HepG2 (cell line): Measurements from ENCODE around the gene NFXL1.

Experiments
- CTCF ChIP-seq: sonication (generic); formaldehyde crosslinking; IDR thresholded peaks from 2 replicates; pipeline ENCODE4 v1.5.0; 2020; ENCODE audit warnings: mild to moderate bottlenecking, missing genetic modification reagents, moderate library complexity
- MIER2 ChIP-seq: IDR thresholded peaks from 2 replicates; pipeline ENCODE4 v1.6.1; 2016; ENCODE audit warnings: missing biosample characterization, missing genetic modification reagents
- PREB ChIP-seq: sonication (generic); formaldehyde crosslinking; IDR thresholded peaks from 2 replicates; pipeline ENCODE4 v1.4.0; 2020; ENCODE audit warnings: missing genetic modification reagents
- TCF7 ChIP-seq: sonication (generic); IDR thresholded peaks from 2 replicates; pipeline ENCODE4 v1.6.1; 2016; ENCODE audit warnings: antibody characterized with exemption, low read depth
- TF ChIP-seq, protein P1 (sequence below), 2 experiments: fragments of 450-650 bp in 1 of 2; sonication (generic) in 1 of 2; formaldehyde crosslinking; IDR thresholded peaks; 2 replicates each; pipeline versions ENCODE4 v1.5.0 to v1.8.0; 2020 to 2022; ENCODE audit warnings: mild to moderate bottlenecking in 1 of 2, missing genetic modification reagents in 1 of 2
- TF ChIP-seq, protein P2 (sequence below), 2 experiments: fragments of 450-650 bp in 1 of 2; sonication (generic) in 1 of 2; formaldehyde crosslinking in 1 of 2; IDR thresholded peaks; 2 replicates each; pipeline versions ENCODE4 v1.6.1 to v1.8.0; 2016 to 2022; ENCODE audit warnings: antibody characterized with exemption in 1 of 2, mild to moderate bottlenecking in 1 of 2, missing genetic modification reagents in 1 of 2

DNA sequence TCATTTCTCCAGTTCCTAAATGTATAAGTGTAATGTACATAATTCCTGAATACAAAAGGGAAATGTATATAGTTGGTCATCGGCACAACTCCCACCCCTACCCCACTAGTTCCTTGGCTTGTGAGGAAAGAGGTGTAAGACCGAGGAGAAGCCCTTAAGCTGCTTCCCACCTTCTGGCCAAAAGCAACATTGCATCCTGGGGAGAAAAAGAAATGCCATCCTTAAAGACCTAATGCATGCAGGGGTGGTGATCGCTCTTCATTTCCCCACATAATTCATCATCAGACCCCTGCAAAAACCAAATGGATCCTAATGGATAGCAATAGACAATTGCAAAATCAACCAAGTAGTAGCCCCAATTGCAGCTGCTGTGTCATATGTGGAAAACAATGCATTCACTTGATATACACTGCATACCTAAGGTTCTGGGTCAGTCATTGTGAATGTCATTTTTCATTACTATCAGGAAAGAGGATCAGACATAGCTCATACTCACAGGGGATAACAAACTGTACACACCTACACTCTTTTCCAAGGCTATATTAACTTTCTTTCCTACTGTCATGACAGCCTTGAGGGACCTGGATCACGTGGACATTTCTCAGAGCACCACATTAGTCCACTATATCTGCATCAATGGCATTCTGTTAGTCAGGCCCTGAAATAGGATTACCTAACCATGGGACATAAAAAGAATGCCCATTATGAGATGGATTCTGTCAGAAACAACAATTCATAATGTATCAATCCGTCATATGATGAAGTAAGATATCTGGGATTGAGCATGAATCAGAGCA, 31.7 kb upstream of the NFXL1 start:
- TF ChIP-seq, protein P1, sequence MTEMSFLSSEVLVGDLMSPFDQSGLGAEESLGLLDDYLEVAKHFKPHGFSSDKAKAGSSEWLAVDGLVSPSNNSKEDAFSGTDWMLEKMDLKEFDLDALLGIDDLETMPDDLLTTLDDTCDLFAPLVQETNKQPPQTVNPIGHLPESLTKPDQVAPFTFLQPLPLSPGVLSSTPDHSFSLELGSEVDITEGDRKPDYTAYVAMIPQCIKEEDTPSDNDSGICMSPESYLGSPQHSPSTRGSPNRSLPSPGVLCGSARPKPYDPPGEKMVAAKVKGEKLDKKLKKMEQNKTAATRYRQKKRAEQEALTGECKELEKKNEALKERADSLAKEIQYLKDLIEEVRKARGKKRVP (CRISPR knock-in tag; IDR thresholded peaks at IDR 0.05), result no peak
- TF ChIP-seq CTCF (CRISPR knock-in tag) (no peak), MIER2 (CRISPR knock-in tag) (no peak), PREB (no peak), TCF7 (no peak)
- TF ChIP-seq, protein P2, sequence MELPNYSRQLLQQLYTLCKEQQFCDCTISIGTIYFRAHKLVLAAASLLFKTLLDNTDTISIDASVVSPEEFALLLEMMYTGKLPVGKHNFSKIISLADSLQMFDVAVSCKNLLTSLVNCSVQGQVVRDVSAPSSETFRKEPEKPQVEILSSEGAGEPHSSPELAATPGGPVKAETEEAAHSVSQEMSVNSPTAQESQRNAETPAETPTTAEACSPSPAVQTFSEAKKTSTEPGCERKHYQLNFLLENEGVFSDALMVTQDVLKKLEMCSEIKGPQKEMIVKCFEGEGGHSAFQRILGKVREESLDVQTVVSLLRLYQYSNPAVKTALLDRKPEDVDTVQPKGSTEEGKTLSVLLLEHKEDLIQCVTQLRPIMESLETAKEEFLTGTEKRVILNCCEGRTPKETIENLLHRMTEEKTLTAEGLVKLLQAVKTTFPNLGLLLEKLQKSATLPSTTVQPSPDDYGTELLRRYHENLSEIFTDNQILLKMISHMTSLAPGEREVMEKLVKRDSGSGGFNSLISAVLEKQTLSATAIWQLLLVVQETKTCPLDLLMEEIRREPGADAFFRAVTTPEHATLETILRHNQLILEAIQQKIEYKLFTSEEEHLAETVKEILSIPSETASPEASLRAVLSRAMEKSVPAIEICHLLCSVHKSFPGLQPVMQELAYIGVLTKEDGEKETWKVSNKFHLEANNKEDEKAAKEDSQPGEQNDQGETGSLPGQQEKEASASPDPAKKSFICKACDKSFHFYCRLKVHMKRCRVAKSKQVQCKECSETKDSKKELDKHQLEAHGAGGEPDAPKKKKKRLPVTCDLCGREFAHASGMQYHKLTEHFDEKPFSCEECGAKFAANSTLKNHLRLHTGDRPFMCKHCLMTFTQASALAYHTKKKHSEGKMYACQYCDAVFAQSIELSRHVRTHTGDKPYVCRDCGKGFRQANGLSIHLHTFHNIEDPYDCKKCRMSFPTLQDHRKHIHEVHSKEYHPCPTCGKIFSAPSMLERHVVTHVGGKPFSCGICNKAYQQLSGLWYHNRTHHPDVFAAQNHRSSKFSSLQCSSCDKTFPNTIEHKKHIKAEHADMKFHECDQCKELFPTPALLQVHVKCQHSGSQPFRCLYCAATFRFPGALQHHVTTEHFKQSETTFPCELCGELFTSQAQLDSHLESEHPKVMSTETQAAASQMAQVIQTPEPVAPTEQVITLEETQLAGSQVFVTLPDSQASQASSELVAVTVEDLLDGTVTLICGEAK (IDR thresholded peaks at IDR 0.05), result no peak
- TF ChIP-seq, protein P2 (CRISPR knock-in tag; IDR thresholded peaks at IDR 0.05), result no peak
